ENCODE results near the gene NPBWR2. TPM values are rescaled to one million over a fixed set of nuclear protein-coding genes. Genes with fewer than 3 reads are reported as not detected.
A peak's percentile ranks its signal among the peaks of the same experiment; 100 is the strongest.

NPBWR2 gene
- total RNA-seq = not detected

- no peak within 1 kb of the TSS for H3K4me3 ChIP-seq (ENCODE audit: low read depth, poor library complexity, severe bottlenecking)
- TF ChIP-seq POLR2A (IDR thresholded peaks at IDR 0.05) = no peak
- DNase-seq (ENCODE audit: low spot score in 2 of 2) = peak in 1 of 2 donors; percentile 77
- intact Hi-C loops (cut with DNase I; ENCODE audit: low total_unique reads) = no loop called here
- 53 to 57% methylated on average over 18 to 22 of the region's 22 CpGs for WGBS, 2 donors
These were observed at the start of gene NPBWR2 for GRCh38 chr20:64106981-64107735. Gene NPBWR2 (minus strand): TSS chr20:64107565. CDS start chr20:64106831, 734 bp downstream.

- intact Hi-C loops (cut with DNase I; ENCODE audit: low total_unique reads) = no loop called here
- no peak for DNase-seq (ENCODE audit: low spot score in 2 of 2)
- no peak for TF ChIP-seq CTCF (IDR thresholded peaks at IDR 0.05)
- no peak for TF ChIP-seq POLR2A (IDR thresholded peaks at IDR 0.05)
- H3K4me3 ChIP-seq (ENCODE audit: low read depth, poor library complexity, severe bottlenecking) = no peak overlapping the region
- 63 to 67% methylated on average over 9 of the region's 9 CpGs for WGBS, 2 donors
These were observed 48.9 kb upstream of the NPBWR2 start for GRCh38 chr20:64156136-64156885.

GRCh38 chr20:64155258-64156135, 48.1 kb upstream of the NPBWR2 start:
- TF ChIP-seq POLR2A (IDR thresholded peaks at IDR 0.05) (no peak), CTCF (IDR thresholded peaks at IDR 0.05) (no peak)
- H3K4me3 ChIP-seq (ENCODE audit: low read depth, poor library complexity, severe bottlenecking) = no peak overlapping the region
- DNase-seq (ENCODE audit: low spot score in 2 of 2) = no peak
- intact Hi-C loops (cut with DNase I; ENCODE audit: low total_unique reads) = no loop called here
- 71 to 77% methylated on average over 19 to 22 of the region's 22 CpGs for WGBS, 2 donors

- TF ChIP-seq CTCF (IDR thresholded peaks at IDR 0.05) = no peak
- TF ChIP-seq POLR2A (IDR thresholded peaks at IDR 0.05) = no peak
- 76 to 86% methylated on average over 5 to 9 of the region's 9 CpGs for WGBS, 2 donors
- intact Hi-C loops (cut with DNase I; ENCODE audit: low total_unique reads) = no loop called here
- H3K4me3 ChIP-seq (ENCODE audit: low read depth, poor library complexity, severe bottlenecking) = no peak overlapping the region
- DNase-seq (ENCODE audit: low spot score in 2 of 2) = no peak
These were observed 47.4 kb upstream of the NPBWR2 start for GRCh38 chr20:64154590-64155257.

- H3K4me3 ChIP-seq (ENCODE audit: low read depth, poor library complexity, severe bottlenecking) = no peak overlapping the region
- intact Hi-C loops (cut with DNase I; ENCODE audit: low total_unique reads) = no loop called here
- DNase-seq (ENCODE audit: low spot score in 2 of 2) = no peak
- TF ChIP-seq CTCF (IDR thresholded peaks at IDR 0.05) (no peak), POLR2A (IDR thresholded peaks at IDR 0.05) (no peak)
- 82% methylated on average over 20 of the region's 20 CpGs for WGBS, 2 donors
These were observed 46.7 kb upstream of the NPBWR2 start for GRCh38 chr20:64153861-64154589.

Data from lower leg skin (tissue), 4 donors.